Loucy (cell line): Measurements from ENCODE around the gene PARP1.

Experiments
- H2AFZ ChIP-seq: fragments of 200-600 bp; sonication (generic); 2 replicates; pipeline ENCODE4 v1.6.0; 2016; ENCODE audit warnings: antibody characterized with exemption, mild to moderate bottlenecking, low read length, moderate library complexity
- H3F3A ChIP-seq: fragments of 200-600 bp; 2 replicates; pipeline ENCODE4 v1.6.0; 2016; ENCODE audit warnings: antibody characterized with exemption, low read depth, mild to moderate bottlenecking
- H3K27me3 ChIP-seq: fragments of 200-600 bp; sonication (generic); 2 replicates; pipeline ENCODE4 v1.6.1; 2014; ENCODE audit warnings: low read length, mild to moderate bottlenecking; ENCODE audit not compliant: insufficient read depth, poor library complexity, severe bottlenecking
- H3K36me3 ChIP-seq: fragments of 200-600 bp; sonication (generic); 2 replicates; pipeline ENCODE4 v1.6.1; 2016; ENCODE audit warnings: low read length; ENCODE audit not compliant: insufficient read depth
- H3K4me1 ChIP-seq: fragments of 200-600 bp; sonication (generic); 2 replicates; pipeline ENCODE4 v1.5.1; 2014; ENCODE audit warnings: low read length, mild to moderate bottlenecking; ENCODE audit not compliant: insufficient read depth, poor library complexity, severe bottlenecking
- H3K4me2 ChIP-seq: fragments of 200-600 bp; sonication (generic); 2 replicates; pipeline ENCODE4 v1.6.0; 2014; ENCODE audit warnings: antibody characterized with exemption, low read length, low read depth, mild to moderate bottlenecking; ENCODE audit not compliant: poor library complexity, severe bottlenecking
- H3K4me3 ChIP-seq: fragments of 200-600 bp; sonication (generic); 2 replicates; pipeline ENCODE4 v1.5.1; 2014; ENCODE audit warnings: low read length, mild to moderate bottlenecking, mixed read lengths; ENCODE audit not compliant: poor library complexity, severe bottlenecking
- H3K79me2 ChIP-seq: fragments of 200-600 bp; sonication (generic); 2 replicates; pipeline ENCODE4 v1.6.1; 2014; ENCODE audit warnings: low read length; ENCODE audit not compliant: insufficient read depth
- H3K9ac ChIP-seq: fragments of 200-600 bp; sonication (generic); 2 replicates; pipeline ENCODE4 v1.6.0; 2014; ENCODE audit warnings: mild to moderate bottlenecking, low read depth, low read length, moderate library complexity; ENCODE audit not compliant: poor library complexity, severe bottlenecking
- H3K9me2 ChIP-seq: fragments of 200-600 bp; sonication (generic); replicated peaks from 2 replicates; pipeline ENCODE4 v1.6.1; 2016; ENCODE audit warnings: low read depth, low read length, mixed read lengths
- H3K9me3 ChIP-seq: fragments of 200-600 bp; sonication (generic); 2 replicates; pipeline ENCODE4 v1.6.1; 2014; ENCODE audit warnings: mild to moderate bottlenecking, antibody characterized with exemption, low read length, low read depth; ENCODE audit not compliant: insufficient read depth
- H4K20me1 ChIP-seq: fragments of 200-600 bp; sonication (generic); 2 replicates; pipeline ENCODE4 v1.6.0; 2014; ENCODE audit warnings: antibody characterized with exemption, low read length, mild to moderate bottlenecking; ENCODE audit not compliant: insufficient read depth, poor library complexity, severe bottlenecking
- CTCF ChIP-seq: fragments of 200-600 bp; sonication (generic); conservative IDR thresholded peaks from 2 replicates; pipeline ENCODE4 v1.5.1; 2014; ENCODE audit warnings: mild to moderate bottlenecking, antibody characterized with exemption, low read length
- EZH2phosphoT487 ChIP-seq: fragments of 200-600 bp; IDR thresholded peaks from 2 replicates; pipeline ENCODE4 v1.6.1; 2018; ENCODE audit warnings: antibody characterized with exemption, mild to moderate bottlenecking, moderate library complexity, borderline replicate concordance

PARP1 gene

GRCh38 chr1:226329237-226329636 is 78.7 kb downstream of the PARP1 start:
- Histone ChIP-seq H3K9ac (no peak overlapping the region), H4K20me1 (no peaks in the 10 kb centered on the region), H3F3A (no peaks in the 10 kb centered on the region), H3K4me1 (peaks cover 14% of the 10 kb centered on the region), H3K9me3 (no peaks in the 10 kb centered on the region), H3K36me3 (no peaks in the 10 kb centered on the region), H2AFZ (no peak overlapping the region), H3K4me3 (no peak overlapping the region), H3K27me3 (no peaks in the 10 kb centered on the region), H3K79me2 (no peaks in the 10 kb centered on the region), H3K9me2 (no peaks in the 10 kb centered on the region), H3K4me2 (no peak overlapping the region)
- TF ChIP-seq EZH2phosphoT487 (no peak), CTCF (no peak)

- no peak overlapping the region for H3K9ac ChIP-seq
- peak overlapping the region; percentile 37 for H2AFZ ChIP-seq
- no peaks in the 10 kb centered on the region for H4K20me1 ChIP-seq
- no peak overlapping the region for H3K4me3 ChIP-seq
- H3F3A ChIP-seq: no peaks in the 10 kb centered on the region
- no peaks in the 10 kb centered on the region for H3K9me3 ChIP-seq
- TF ChIP-seq EZH2phosphoT487: no peak
- TF ChIP-seq CTCF: no peak
- H3K4me2 ChIP-seq: no peak overlapping the region
- no peaks in the 10 kb centered on the region for H3K27me3 ChIP-seq
- H3K9me2 ChIP-seq: no peaks in the 10 kb centered on the region
- H3K36me3 ChIP-seq: no peaks in the 10 kb centered on the region
- peaks cover 9% of the 10 kb centered on the region for H3K4me1 ChIP-seq
- H3K79me2 ChIP-seq: no peaks in the 10 kb centered on the region
Measured at GRCh38 chr1:226327761-226328162, 80.1 kb downstream of the PARP1 start.

- Histone ChIP-seq H3K9me3 (no peaks in the 10 kb centered on the region), H3K4me2 (no peak overlapping the region), H3K4me3 (no peak overlapping the region), H3K4me1 (peaks cover 8% of the 10 kb centered on the region), H3K79me2 (no peaks in the 10 kb centered on the region), H4K20me1 (no peaks in the 10 kb centered on the region), H3K36me3 (no peaks in the 10 kb centered on the region), H3K9me2 (no peaks in the 10 kb centered on the region), H3K9ac (no peak overlapping the region), H3K27me3 (no peaks in the 10 kb centered on the region), H3F3A (no peaks in the 10 kb centered on the region), H2AFZ (no peak overlapping the region)
- TF ChIP-seq CTCF: no peak
- TF ChIP-seq EZH2phosphoT487: no peak
Measured at GRCh38 chr1:226325178-226325577, 82.7 kb downstream of the PARP1 start.
